Testis (tissue), 2 donors: ENCODE data around the gene ADAMTSL2.

Source experiments
- POLR2A ChIP-seq: fragments of 450-650 bp; IDR thresholded peaks from one replicate; pipeline ENCODE4 v1.6.1; 2017; ENCODE audit warnings: antibody characterized with exemption, mild to moderate bottlenecking, moderate library complexity
- TF ChIP-seq, protein P1 (sequence below), 3 experiments: fragments of 450-650 bp in 2 of 3; fragments of 200-600 bp in 1 of 3; sonication (generic) in 1 of 3; IDR thresholded peaks; one replicate each; pipeline ENCODE4 v1.5.1; 2016 to 2019; ENCODE audit warnings: antibody characterized with exemption in 3 of 3, mild to moderate bottlenecking in 2 of 3, moderate library complexity in 1 of 3

DNA sequence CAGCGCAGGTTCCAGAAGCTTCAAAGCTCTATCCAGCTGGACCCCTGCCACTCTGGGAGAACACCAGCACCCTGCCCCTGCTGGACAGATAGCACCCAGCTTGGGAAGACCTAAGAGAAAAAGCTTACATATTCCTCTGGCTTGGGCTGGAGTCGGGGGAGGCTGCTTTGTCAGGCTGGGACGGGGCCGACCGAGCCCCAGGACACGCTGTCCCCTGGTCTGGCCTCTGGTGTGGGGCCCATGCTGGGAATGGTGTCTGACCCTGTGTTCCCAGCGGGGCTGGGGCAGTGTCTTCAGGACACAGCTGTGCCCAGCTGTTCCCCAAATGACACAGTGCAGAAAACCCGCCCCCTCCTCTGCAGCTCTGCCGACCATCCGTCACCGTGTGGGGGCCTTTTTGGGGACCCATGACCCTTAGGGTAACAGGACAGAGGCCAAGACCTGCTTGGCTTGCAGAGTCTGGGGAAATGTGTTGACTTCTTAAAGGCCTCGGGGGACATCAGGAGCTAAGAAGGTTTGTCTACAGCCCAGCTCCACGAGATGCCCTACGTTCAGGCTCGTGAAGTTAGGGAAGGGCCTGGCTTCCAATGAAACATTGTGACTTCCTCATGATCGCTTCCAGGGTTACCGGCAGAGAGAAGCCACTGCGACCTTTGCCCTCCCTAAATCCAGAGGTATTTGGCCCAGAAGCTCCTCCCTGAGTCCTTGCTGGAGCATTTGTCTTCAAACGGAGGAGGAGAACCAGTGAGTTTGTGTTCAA lies 35.2 kb upstream of the ADAMTSL2 start:
- TF ChIP-seq POLR2A: no peak
- TF ChIP-seq, protein P1, sequence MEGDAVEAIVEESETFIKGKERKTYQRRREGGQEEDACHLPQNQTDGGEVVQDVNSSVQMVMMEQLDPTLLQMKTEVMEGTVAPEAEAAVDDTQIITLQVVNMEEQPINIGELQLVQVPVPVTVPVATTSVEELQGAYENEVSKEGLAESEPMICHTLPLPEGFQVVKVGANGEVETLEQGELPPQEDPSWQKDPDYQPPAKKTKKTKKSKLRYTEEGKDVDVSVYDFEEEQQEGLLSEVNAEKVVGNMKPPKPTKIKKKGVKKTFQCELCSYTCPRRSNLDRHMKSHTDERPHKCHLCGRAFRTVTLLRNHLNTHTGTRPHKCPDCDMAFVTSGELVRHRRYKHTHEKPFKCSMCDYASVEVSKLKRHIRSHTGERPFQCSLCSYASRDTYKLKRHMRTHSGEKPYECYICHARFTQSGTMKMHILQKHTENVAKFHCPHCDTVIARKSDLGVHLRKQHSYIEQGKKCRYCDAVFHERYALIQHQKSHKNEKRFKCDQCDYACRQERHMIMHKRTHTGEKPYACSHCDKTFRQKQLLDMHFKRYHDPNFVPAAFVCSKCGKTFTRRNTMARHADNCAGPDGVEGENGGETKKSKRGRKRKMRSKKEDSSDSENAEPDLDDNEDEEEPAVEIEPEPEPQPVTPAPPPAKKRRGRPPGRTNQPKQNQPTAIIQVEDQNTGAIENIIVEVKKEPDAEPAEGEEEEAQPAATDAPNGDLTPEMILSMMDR (IDR thresholded peaks at IDR 0.05): no peak
